Osteoblast (primary cell): Measurements from ENCODE around the gene DCAF12. TPM values are rescaled to one million over a fixed set of nuclear protein-coding genes. Genes with fewer than 3 reads are reported as not detected.
A peak's percentile ranks its signal among the peaks of the same experiment; 100 is the strongest.

Experiments used
- DNase-seq: peaks from one replicate; pipeline ENCODE4 v3.0.0; 2011; ENCODE audit warnings: low spot score, mixed read lengths; ENCODE audit not compliant: insufficient read length; ENCODE audit errors: missing footprints
- H2AFZ ChIP-seq: 2 replicates; pipeline ENCODE4 v1.6.0; 2011; ENCODE audit warnings: mild to moderate bottlenecking, low read length
- H3K27ac ChIP-seq: 2 replicates; pipeline ENCODE4 v1.5.1; 2011; ENCODE audit warnings: mild to moderate bottlenecking, low read depth, low read length, moderate library complexity
- H3K27me3 ChIP-seq: 2 replicates; pipeline ENCODE4 v1.6.0; 2012; ENCODE audit warnings: mild to moderate bottlenecking, control low read depth, inconsistent platforms, low read length, moderate library complexity; ENCODE audit not compliant: insufficient read depth
- H3K36me3 ChIP-seq: 2 replicates; pipeline ENCODE4 v1.5.1; 2011; ENCODE audit warnings: mild to moderate bottlenecking, low read length, control low read depth, moderate library complexity; ENCODE audit not compliant: insufficient read depth
- H3K4me1 ChIP-seq: 2 replicates; pipeline ENCODE4 v1.5.1; 2011; ENCODE audit warnings: mild to moderate bottlenecking, low read length, control low read depth, moderate library complexity; ENCODE audit not compliant: insufficient read depth
- H3K4me2 ChIP-seq: 2 replicates; pipeline ENCODE4 v1.6.0; 2011; ENCODE audit warnings: mild to moderate bottlenecking, low read length; ENCODE audit not compliant: insufficient read depth
- H3K4me3 ChIP-seq: fragments of 200-600 bp; sonication (generic); 3 replicates; pipeline ENCODE4 v1.5.1; 2012; ENCODE audit warnings: mild to moderate bottlenecking, low read length, inconsistent platforms; ENCODE audit not compliant: insufficient read depth
- H3K79me2 ChIP-seq: 2 replicates; pipeline ENCODE4 v1.6.0; 2012; ENCODE audit warnings: mild to moderate bottlenecking, low read length, control low read depth, inconsistent platforms; ENCODE audit not compliant: insufficient read depth
- H3K9me3 ChIP-seq: 2 replicates; pipeline ENCODE4 v1.5.1; 2011; ENCODE audit warnings: low read depth, low read length, control low read depth
- H4K20me1 ChIP-seq: 2 replicates; pipeline ENCODE4 v1.6.0; 2012; ENCODE audit warnings: mild to moderate bottlenecking, low read length, control low read depth; ENCODE audit not compliant: insufficient read depth
- total RNA-seq: library from RNA; depleted of rRNA; stranded (reverse); fragments of >200 nt; gene quantifications from 2 replicates; pipeline ENCODE4 v1.2.3, GENCODE V29; 2012
- TF ChIP-seq, protein P1 (sequence below): IDR thresholded peaks from 2 replicates; pipeline ENCODE4 v1.5.1; 2011; ENCODE audit warnings: mild to moderate bottlenecking, low read depth, low read length, moderate library complexity; ENCODE audit errors: extremely low read depth

Gene DCAF12
- total RNA-seq, 1 donor: 21.4 TPM

DNA sequence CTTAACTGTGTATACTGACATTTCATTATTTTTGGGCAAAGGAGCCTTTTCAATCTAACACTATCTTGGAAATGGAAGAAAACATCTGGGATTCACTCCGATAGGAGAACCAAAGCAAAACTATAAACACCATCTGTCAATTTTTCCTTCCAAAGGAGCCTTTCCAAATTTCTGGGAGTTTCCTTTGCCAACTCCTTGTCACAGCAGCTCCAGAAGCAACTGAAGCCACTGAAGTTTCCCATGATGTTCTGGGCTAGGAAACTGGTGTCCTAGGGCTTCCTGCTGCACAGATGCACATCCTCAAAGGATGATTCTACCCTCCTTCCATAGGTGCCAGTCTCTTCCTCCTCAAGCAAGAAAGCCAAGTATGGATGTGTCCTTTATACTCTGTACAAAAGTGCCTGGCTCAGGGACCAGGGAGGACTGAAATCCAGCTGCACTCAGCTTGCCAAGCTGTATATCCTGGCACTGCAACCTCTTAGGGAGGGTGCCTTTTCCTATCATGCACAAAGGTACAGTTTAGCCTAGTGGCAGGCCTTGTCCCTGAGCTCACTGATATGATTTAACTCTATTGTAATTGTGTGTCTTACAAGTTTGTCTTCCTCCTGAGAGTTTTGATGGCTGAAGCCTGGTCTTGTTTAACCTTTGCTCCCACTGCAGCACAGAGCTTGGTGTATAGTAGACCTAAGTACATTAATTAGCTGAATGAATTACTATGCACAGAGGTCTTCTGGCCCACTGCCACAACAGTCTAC is 43.9 kb upstream of the DCAF12 start:
- H3K36me3 ChIP-seq: no peaks in the 10 kb centered on the region
- H3K4me1 ChIP-seq: no peaks in the 10 kb centered on the region
- TF ChIP-seq, protein P1, sequence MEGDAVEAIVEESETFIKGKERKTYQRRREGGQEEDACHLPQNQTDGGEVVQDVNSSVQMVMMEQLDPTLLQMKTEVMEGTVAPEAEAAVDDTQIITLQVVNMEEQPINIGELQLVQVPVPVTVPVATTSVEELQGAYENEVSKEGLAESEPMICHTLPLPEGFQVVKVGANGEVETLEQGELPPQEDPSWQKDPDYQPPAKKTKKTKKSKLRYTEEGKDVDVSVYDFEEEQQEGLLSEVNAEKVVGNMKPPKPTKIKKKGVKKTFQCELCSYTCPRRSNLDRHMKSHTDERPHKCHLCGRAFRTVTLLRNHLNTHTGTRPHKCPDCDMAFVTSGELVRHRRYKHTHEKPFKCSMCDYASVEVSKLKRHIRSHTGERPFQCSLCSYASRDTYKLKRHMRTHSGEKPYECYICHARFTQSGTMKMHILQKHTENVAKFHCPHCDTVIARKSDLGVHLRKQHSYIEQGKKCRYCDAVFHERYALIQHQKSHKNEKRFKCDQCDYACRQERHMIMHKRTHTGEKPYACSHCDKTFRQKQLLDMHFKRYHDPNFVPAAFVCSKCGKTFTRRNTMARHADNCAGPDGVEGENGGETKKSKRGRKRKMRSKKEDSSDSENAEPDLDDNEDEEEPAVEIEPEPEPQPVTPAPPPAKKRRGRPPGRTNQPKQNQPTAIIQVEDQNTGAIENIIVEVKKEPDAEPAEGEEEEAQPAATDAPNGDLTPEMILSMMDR: no peak
- no peaks in the 10 kb centered on the region for H3K79me2 ChIP-seq
- no peaks in the 10 kb centered on the region for H3K9me3 ChIP-seq
- H3K27me3 ChIP-seq: no peaks in the 10 kb centered on the region
- H3K27ac ChIP-seq: no peak overlapping the region
- no peaks in the 10 kb centered on the region for H4K20me1 ChIP-seq
- no peak for DNase-seq
- H2AFZ ChIP-seq: no peak overlapping the region
- H3K4me2 ChIP-seq: no peak overlapping the region
- no peak overlapping the region for H3K4me3 ChIP-seq

DNA sequence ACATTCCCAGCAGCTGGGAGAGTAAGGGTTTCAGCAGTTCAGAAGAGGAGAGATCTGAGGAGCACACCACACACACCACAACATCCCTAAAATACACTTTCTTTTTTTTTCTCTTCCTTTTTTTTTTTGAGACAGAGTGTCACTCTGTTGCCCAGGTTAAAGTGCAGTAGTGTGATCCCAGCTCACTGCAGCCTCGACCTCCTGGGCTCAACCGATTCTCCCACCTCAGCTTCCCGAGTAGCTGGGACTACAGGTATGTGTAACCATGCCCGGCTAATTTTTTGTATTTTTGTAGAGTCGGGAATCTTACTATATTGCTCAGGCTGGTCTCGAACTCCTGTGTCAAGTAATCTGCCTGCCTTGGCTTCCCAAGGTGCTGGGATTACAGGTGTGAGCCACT is 42.6 kb upstream of the DCAF12 start:
- H2AFZ ChIP-seq: no peak overlapping the region

DNA sequence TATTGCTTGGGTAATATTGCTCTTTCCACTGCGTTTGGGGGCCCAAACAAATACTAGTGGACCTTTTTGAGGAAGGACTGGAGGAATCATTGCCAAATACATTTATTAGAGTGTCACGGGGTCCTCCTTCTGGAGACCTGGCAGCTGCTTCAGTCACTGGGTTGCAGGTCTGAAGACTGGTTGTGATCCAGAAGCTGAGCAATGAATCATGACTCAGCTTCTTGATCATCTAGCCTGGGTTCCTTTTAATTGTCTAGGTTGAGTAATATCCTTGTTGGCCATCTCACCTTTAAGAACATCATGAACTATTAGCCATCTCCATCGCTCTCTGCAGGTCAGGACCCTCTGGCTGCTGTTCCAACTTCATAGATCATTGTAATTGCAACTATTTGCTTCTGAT is 36.9 kb upstream of the DCAF12 start:
- Histone ChIP-seq H3K27me3 (no peaks in the 10 kb centered on the region), H3K36me3 (no peaks in the 10 kb centered on the region), H4K20me1 (no peaks in the 10 kb centered on the region), H3K4me1 (peaks cover 3% of the 10 kb centered on the region), H3K4me2 (no peak overlapping the region), H3K4me3 (no peak overlapping the region), H2AFZ (no peak overlapping the region), H3K9me3 (no peaks in the 10 kb centered on the region), H3K27ac (no peak overlapping the region), H3K79me2 (no peaks in the 10 kb centered on the region)
- TF ChIP-seq, protein P1: no peak
- DNase-seq: no peak

More for the DNA sequence above, 42.6 kb upstream of the DCAF12 start:
- H3K4me3 ChIP-seq: no peak overlapping the region
- no peaks in the 10 kb centered on the region for H3K79me2 ChIP-seq
- H3K27ac ChIP-seq: no peak overlapping the region
- no peaks in the 10 kb centered on the region for H3K4me1 ChIP-seq
- no peaks in the 10 kb centered on the region for H3K36me3 ChIP-seq
- H4K20me1 ChIP-seq: no peaks in the 10 kb centered on the region
- no peak overlapping the region for H3K4me2 ChIP-seq
- H3K27me3 ChIP-seq: no peaks in the 10 kb centered on the region
- no peak for DNase-seq
- TF ChIP-seq, protein P1: no peak
- H3K9me3 ChIP-seq: no peaks in the 10 kb centered on the region

DNA sequence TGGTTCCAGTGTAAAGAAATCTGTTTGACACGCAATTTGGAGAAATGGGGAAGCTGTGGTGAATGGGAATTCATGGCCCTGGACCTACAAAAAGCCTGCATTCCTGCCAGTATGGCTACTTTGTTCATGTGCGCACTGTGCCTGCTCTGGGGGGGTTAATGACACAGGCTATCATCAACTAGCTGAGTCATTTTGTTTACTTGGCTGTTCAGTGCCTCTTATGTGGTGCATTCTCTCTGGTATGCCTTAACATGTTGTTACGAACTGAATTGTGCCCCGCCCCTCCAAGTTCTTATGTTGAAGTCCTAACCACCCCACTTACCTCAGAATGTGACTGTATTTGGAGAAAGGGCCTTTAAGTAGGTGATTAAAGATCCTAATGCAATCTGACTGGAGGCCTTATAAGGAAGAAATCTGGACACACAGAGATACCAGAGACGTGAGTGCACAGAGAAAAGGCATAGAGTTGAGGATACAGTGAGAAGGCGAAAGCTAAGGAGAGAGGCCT is 31.9 kb upstream of the DCAF12 start:
- no peak overlapping the region for H3K4me2 ChIP-seq

More for the DNA sequence above, 31.9 kb upstream of the DCAF12 start:
- Histone ChIP-seq H4K20me1 (no peaks in the 10 kb centered on the region), H3K4me3 (no peak overlapping the region), H3K27me3 (peaks cover 3% of the 10 kb centered on the region), H3K36me3 (no peaks in the 10 kb centered on the region), H3K4me1 (peaks cover 3% of the 10 kb centered on the region), H3K79me2 (no peaks in the 10 kb centered on the region), H2AFZ (peak overlapping the region; percentile 44), H3K9me3 (no peaks in the 10 kb centered on the region), H3K27ac (no peak overlapping the region)
- DNase-seq: no peak
- TF ChIP-seq, protein P1: no peak
